HG03159 (cell line): ENCODE data around the gene SMAD9.
"Not testable (repeated sequence)": the region's sequence is repeated elsewhere in the genome, so short reads cannot be mapped to it uniquely, and the experiment has no call there.

Source experiments
- ATAC-seq: cut with Tn5 transposase; IDR thresholded peaks from one replicate; pipeline ENCODE4 v1.9.1; 2021; ENCODE audit warnings: mild to moderate bottlenecking, moderate library complexity; ENCODE audit not compliant: unreplicated experiment

Gene SMAD9

GRCh38 chr13:36912973-36913372 is 7.1 kb downstream of the SMAD9 start:
- ATAC-seq: no peak

- no peak for ATAC-seq
Measured at GRCh38 chr13:36912369-36912768, 7.7 kb downstream of the SMAD9 start.

- ATAC-seq: no peak
Measured at GRCh38 chr13:36910545-36910944, 9.5 kb downstream of the SMAD9 start.

GRCh38 chr13:36907821-36908220 is 12.2 kb downstream of the SMAD9 start:
- no peak for ATAC-seq

- no peak for ATAC-seq
Measured at GRCh38 chr13:36907266-36907665, 12.8 kb downstream of the SMAD9 start.

GRCh38 chr13:36905944-36906343 is 14.1 kb downstream of the SMAD9 start:
- no peak for ATAC-seq

GRCh38 chr13:36903925-36904595 is 16.0 kb downstream of the SMAD9 start:
- no peak for ATAC-seq

- no peak for ATAC-seq
Measured at GRCh38 chr13:36897054-36897616, 22.9 kb downstream of the SMAD9 start.

- ATAC-seq: no peak
Measured at GRCh38 chr13:36891752-36892151, 28.3 kb downstream of the SMAD9 start.

GRCh38 chr13:36888645-36889044 is 31.4 kb downstream of the SMAD9 start:
- no peak for ATAC-seq

- ATAC-seq: peak; percentile 52
Measured at GRCh38 chr13:36887758-36888521, 32.1 kb downstream of the SMAD9 start.

GRCh38 chr13:36885901-36886300 is 34.1 kb downstream of the SMAD9 start:
- no peak for ATAC-seq

- no peak for ATAC-seq
Measured at GRCh38 chr13:36884235-36884634, 35.8 kb downstream of the SMAD9 start.

GRCh38 chr13:36883824-36884223 is 36.2 kb downstream of the SMAD9 start:
- ATAC-seq: no peak

GRCh38 chr13:36883392-36883791 is 36.6 kb downstream of the SMAD9 start:
- ATAC-seq: not testable (repeated sequence)

- ATAC-seq: no peak
Measured at GRCh38 chr13:36882829-36883390, 37.1 kb downstream of the SMAD9 start.

GRCh38 chr13:36880961-36881360 is 39.1 kb downstream of the SMAD9 start:
- ATAC-seq: no peak

GRCh38 chr13:36879218-36879938 is 40.7 kb downstream of the SMAD9 start:
- no peak for ATAC-seq

- no peak for ATAC-seq
Measured at GRCh38 chr13:36875961-36876360, 44.1 kb downstream of the SMAD9 start.

GRCh38 chr13:36875431-36875830 is 44.6 kb downstream of the SMAD9 start:
- no peak for ATAC-seq

- no peak for ATAC-seq
Measured at GRCh38 chr13:36872621-36873020, 47.4 kb downstream of the SMAD9 start.
